A673 (cell line): Measurements from ENCODE around the gene KCND1.

Experiments used
- EZH2 ChIP-seq: fragments of 200-600 bp; sonication (generic); IDR thresholded peaks from 2 replicates; pipeline ENCODE4 v1.6.1; 2017; ENCODE audit warnings: borderline replicate concordance, low read depth, mild to moderate bottlenecking, mixed read lengths, antibody characterized with exemption, low read length; ENCODE audit not compliant: poor library complexity, severe bottlenecking
- TF ChIP-seq, protein P1 (sequence below): fragments of 300-800, 200-600 bp; sonication (generic); conservative IDR thresholded peaks from 2 replicates; pipeline ENCODE4 v1.5.1; 2017; ENCODE audit warnings: low read depth, mild to moderate bottlenecking, antibody characterized with exemption, low read length, moderate library complexity, mixed read lengths

DNA sequence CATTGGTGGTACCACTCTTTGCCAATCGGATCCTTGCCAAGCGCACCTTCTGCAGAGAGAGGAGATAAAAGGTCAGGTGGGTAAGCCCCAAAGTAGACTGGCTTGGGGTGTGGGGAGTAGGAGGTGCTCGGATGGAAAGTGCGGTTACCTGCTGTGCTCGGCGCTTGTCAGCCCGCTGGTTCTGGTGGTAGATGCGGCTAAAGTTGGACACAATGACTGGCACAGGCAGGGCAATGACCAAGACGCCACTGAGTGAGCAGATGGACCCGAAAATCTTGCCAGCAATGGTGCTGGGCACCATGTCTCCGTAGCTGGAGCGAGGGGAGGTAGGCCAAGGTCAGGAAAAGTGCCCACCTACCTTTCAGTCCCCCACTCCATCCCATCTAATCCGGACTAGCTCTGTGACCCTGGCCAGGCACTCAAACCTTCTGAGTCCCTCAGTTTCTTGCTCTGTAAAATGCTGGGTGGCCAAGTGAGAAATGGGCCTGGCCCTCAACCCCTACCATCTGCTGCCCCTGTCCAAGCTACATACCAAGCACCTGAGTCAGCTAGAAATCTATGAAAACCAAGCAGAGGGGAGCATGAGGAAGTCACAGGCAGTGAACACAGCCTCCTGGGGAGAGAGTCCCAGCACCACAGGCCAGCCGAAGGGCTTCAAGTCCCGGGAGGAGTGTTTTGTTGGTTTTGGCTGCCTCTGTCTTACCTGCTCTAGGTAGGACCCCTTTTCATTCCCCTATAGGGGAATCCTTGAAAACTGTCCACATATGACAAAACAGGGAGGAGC lies 4.7 kb downstream of the KCND1 start:
- TF ChIP-seq, protein P1, sequence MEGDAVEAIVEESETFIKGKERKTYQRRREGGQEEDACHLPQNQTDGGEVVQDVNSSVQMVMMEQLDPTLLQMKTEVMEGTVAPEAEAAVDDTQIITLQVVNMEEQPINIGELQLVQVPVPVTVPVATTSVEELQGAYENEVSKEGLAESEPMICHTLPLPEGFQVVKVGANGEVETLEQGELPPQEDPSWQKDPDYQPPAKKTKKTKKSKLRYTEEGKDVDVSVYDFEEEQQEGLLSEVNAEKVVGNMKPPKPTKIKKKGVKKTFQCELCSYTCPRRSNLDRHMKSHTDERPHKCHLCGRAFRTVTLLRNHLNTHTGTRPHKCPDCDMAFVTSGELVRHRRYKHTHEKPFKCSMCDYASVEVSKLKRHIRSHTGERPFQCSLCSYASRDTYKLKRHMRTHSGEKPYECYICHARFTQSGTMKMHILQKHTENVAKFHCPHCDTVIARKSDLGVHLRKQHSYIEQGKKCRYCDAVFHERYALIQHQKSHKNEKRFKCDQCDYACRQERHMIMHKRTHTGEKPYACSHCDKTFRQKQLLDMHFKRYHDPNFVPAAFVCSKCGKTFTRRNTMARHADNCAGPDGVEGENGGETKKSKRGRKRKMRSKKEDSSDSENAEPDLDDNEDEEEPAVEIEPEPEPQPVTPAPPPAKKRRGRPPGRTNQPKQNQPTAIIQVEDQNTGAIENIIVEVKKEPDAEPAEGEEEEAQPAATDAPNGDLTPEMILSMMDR: no peak
- no peak for TF ChIP-seq EZH2
